Measurements from ENCODE around the gene RELN. TPM values are rescaled to one million over a fixed set of nuclear protein-coding genes. Genes with fewer than 3 reads are reported as not detected.

RELN gene
- total RNA-seq, 1 donor from 2014 or later, result not detected

GRCh38 chr7:103569621-103570305 lies 419.7 kb downstream of the RELN start:
- no peak for TF ChIP-seq CTCF (IDR thresholded peaks at IDR 0.05; ENCODE audit: insufficient read depth, low read length, severe bottlenecking)
- FAIRE-seq, result no peak
- Histone ChIP-seq H3K27me3 (ENCODE audit: control insufficient read depth, insufficient read depth, low read length) (no peaks in the 10 kb centered on the region), H3K36me3 (ENCODE audit: control insufficient read depth, insufficient read depth, low read length) (no peaks in the 10 kb centered on the region), H3K4me3 (ENCODE audit: low read depth, low read length) (no peak overlapping the region)
- DNase-seq (ENCODE audit: low read depth), result no peak

- TF ChIP-seq CTCF (IDR thresholded peaks at IDR 0.05; ENCODE audit: insufficient read depth, low read length, severe bottlenecking), result no peak
- no peak for FAIRE-seq
These were observed 425.0 kb downstream of the RELN start for GRCh38 chr7:103564416-103564815.

GRCh38 chr7:103560136-103560535 lies 429.3 kb downstream of the RELN start:
- no peak for DNase-seq (ENCODE audit: low read depth)
- Histone ChIP-seq H3K27me3 (ENCODE audit: control insufficient read depth, insufficient read depth, low read length) (no peaks in the 10 kb centered on the region), H3K36me3 (ENCODE audit: control insufficient read depth, insufficient read depth, low read length) (no peaks in the 10 kb centered on the region), H3K4me3 (ENCODE audit: low read depth, low read length) (no peak overlapping the region)
- FAIRE-seq, result no peak
- TF ChIP-seq CTCF (IDR thresholded peaks at IDR 0.05; ENCODE audit: insufficient read depth, low read length, severe bottlenecking), result no peak

More at GRCh38 chr7:103564416-103564815, 425.0 kb downstream of the RELN start:
- no peaks in the 10 kb centered on the region for H3K27me3 ChIP-seq (ENCODE audit: control insufficient read depth, insufficient read depth, low read length)
- H3K4me3 ChIP-seq (ENCODE audit: low read depth, low read length), result no peak overlapping the region
- H3K36me3 ChIP-seq (ENCODE audit: control insufficient read depth, insufficient read depth, low read length), result no peaks in the 10 kb centered on the region
- no peak for DNase-seq (ENCODE audit: low read depth)

- TF ChIP-seq CTCF (IDR thresholded peaks at IDR 0.05; ENCODE audit: insufficient read depth, low read length, severe bottlenecking), result no peak
- FAIRE-seq (no peak), DNase-seq (ENCODE audit: low read depth) (no peak)
- Histone ChIP-seq H3K36me3 (ENCODE audit: control insufficient read depth, insufficient read depth, low read length) (no peaks in the 10 kb centered on the region), H3K4me3 (ENCODE audit: low read depth, low read length) (no peak overlapping the region), H3K27me3 (ENCODE audit: control insufficient read depth, insufficient read depth, low read length) (no peaks in the 10 kb centered on the region)
These were observed 438.4 kb downstream of the RELN start for GRCh38 chr7:103551016-103551415.

GRCh38 chr7:103549786-103550185 lies 439.7 kb downstream of the RELN start:
- H3K4me3 ChIP-seq (ENCODE audit: low read depth, low read length), result no peak overlapping the region
- no peak for FAIRE-seq

More at GRCh38 chr7:103549786-103550185, 439.7 kb downstream of the RELN start:
- Histone ChIP-seq H3K27me3 (ENCODE audit: control insufficient read depth, insufficient read depth, low read length) (no peaks in the 10 kb centered on the region), H3K36me3 (ENCODE audit: control insufficient read depth, insufficient read depth, low read length) (no peaks in the 10 kb centered on the region)
- no peak for DNase-seq (ENCODE audit: low read depth)
- no peak for TF ChIP-seq CTCF (IDR thresholded peaks at IDR 0.05; ENCODE audit: insufficient read depth, low read length, severe bottlenecking)
